B cell (primary cell): ENCODE data around the gene CELF4. TPM values are rescaled to one million over a fixed set of nuclear protein-coding genes. Genes with fewer than 3 reads are reported as not detected.
A peak's percentile ranks its signal among the peaks of the same experiment; 100 is the strongest.

Source experiments
- ATAC-seq: fragments of 200-7000 bp; cut with Tn5 transposase; one replicate; pipeline ENCODE4 v1.10.0; 2021; ENCODE audit warnings: low read depth, mild to moderate bottlenecking, moderate number of reproducible peaks, moderate library complexity
- CTCF ChIA-PET: fragments of 350-600 bp; sonication (Branson Sonifier 250); formaldehyde crosslinking; loops from one replicate; lab custom pipeline; 2021; ENCODE audit warnings: antibody characterized with exemption, inconsistent platforms; lab: Charles Lee
- POLR2A ChIA-PET: fragments of 350-600 bp; sonication (Branson Sonifier 250); formaldehyde crosslinking; loops from one replicate; lab custom pipeline; 2021; ENCODE audit warnings: antibody characterized with exemption; lab: Charles Lee
- DNase-seq: peaks from one replicate; pipeline ENCODE4 v3.0.0; 2013
- H2AFZ ChIP-seq: 2 replicates; pipeline ENCODE4 v1.6.1; 2012; ENCODE audit warnings: mild to moderate bottlenecking, low read depth, low read length; ENCODE audit not compliant: insufficient read depth, poor library complexity, severe bottlenecking
- H3K27ac ChIP-seq, 2 donors: 1 replicate in 1 of 2; 2 replicates in 1 of 2; pipeline ENCODE4 v1.5.1; 2012 to 2013; ENCODE audit warnings: low read length in 2 of 2, mild to moderate bottlenecking in 2 of 2, moderate library complexity in 1 of 2
- H3K27me3 ChIP-seq, 4 experiments: fragments of 200-600 bp in 1 of 4; sonication (generic) in 1 of 4; replicated peaks in 1 of 4; 1 replicate in 2 of 4; 2 replicates in 2 of 4; pipeline versions ENCODE4 v1.6.1 to v1.7.0; 2013 to 2016; ENCODE audit warnings: low read length in 3 of 4, mild to moderate bottlenecking in 2 of 4, mixed read lengths in 1 of 4, moderate library complexity in 1 of 4; ENCODE audit not compliant: insufficient read depth in 4 of 4, control insufficient read depth in 3 of 4; ENCODE audit errors: control extremely low read depth in 1 of 4
- H3K36me3 ChIP-seq, 2 experiments: replicated peaks in 1 of 2; 1 replicate in 1 of 2; 2 replicates in 1 of 2; pipeline versions ENCODE4 v1.6.1 to v1.7.1; 2013; ENCODE audit warnings: low read length in 1 of 2; ENCODE audit not compliant: insufficient read depth in 2 of 2, control insufficient read depth in 1 of 2; ENCODE audit errors: control extremely low read depth in 1 of 2, extremely low read depth in 1 of 2
- H3K4me1 ChIP-seq, 2 donors: fragments of 200-600 bp in 1 of 2; sonication (generic) in 1 of 2; 1 replicate in 1 of 2; 2 replicates in 1 of 2; pipeline versions ENCODE4 v1.5.1 to v1.6.1; 2013 to 2017; ENCODE audit warnings: low read length in 2 of 2; ENCODE audit not compliant: control insufficient read depth in 2 of 2, insufficient read depth in 2 of 2
- H3K4me2 ChIP-seq: replicated peaks from 2 replicates; pipeline ENCODE3; 2012; ENCODE audit warnings: mild to moderate bottlenecking, low read depth, low read length; ENCODE audit not compliant: poor library complexity, severe bottlenecking
- H3K4me3 ChIP-seq, 5 experiments: fragments of 200-600 bp in 1 of 5; sonication (generic) in 1 of 5; 1 replicate in 3 of 5; 2 replicates in 2 of 5; pipeline versions ENCODE4 v1.5.1 to v1.7.0; 2011 to 2016; ENCODE audit warnings: low read length in 4 of 5, mild to moderate bottlenecking in 4 of 5, low read depth in 2 of 5, control low read depth in 1 of 5, moderate library complexity in 1 of 5; ENCODE audit not compliant: insufficient read depth in 1 of 5; ENCODE audit errors: control extremely low read depth in 1 of 5, extremely low read depth in 1 of 5
- H3K79me2 ChIP-seq: fragments of 200-600 bp; sonication (generic); one replicate; pipeline ENCODE4 v1.6.0; 2016; ENCODE audit warnings: low read length; ENCODE audit not compliant: control insufficient read depth, insufficient read depth
- H3K9ac ChIP-seq: fragments of 200-600 bp; sonication (generic); 2 replicates; pipeline ENCODE4 v1.6.1; 2017; ENCODE audit warnings: mild to moderate bottlenecking, low read length, moderate library complexity
- H3K9me3 ChIP-seq, 3 donors: one replicate each; pipeline versions ENCODE4 v1.6.1 to v1.7.1; 2013; ENCODE audit warnings: low read length in 2 of 3; ENCODE audit not compliant: control insufficient read depth in 2 of 3, insufficient read depth in 1 of 3; ENCODE audit errors: control extremely low read depth in 1 of 3
- H4K20me1 ChIP-seq: 2 replicates; pipeline ENCODE4 v1.6.0; 2012; ENCODE audit warnings: mild to moderate bottlenecking, low read length; ENCODE audit not compliant: insufficient read depth, control insufficient read depth, poor library complexity, severe bottlenecking
- H3K27ac Mint-ChIP-seq: one replicate; pipeline ENCODE4 v1.8.0; 2021; ENCODE audit warnings: mixed read lengths
- H3K27me3 Mint-ChIP-seq: one replicate; pipeline ENCODE4 v1.8.0; 2021; ENCODE audit warnings: mixed read lengths
- H3K4me1 Mint-ChIP-seq: one replicate; pipeline ENCODE4 v1.8.0; 2021; ENCODE audit warnings: mixed read lengths
- H3K4me3 Mint-ChIP-seq: one replicate; pipeline ENCODE4 v1.8.0; 2021; ENCODE audit warnings: mixed read lengths
- H3K9me3 Mint-ChIP-seq: one replicate; pipeline ENCODE4 v1.8.0; 2022; ENCODE audit warnings: mixed read lengths; ENCODE audit not compliant: insufficient read depth
- CTCF ChIP-seq: fragments of 200-600 bp; IDR thresholded peaks from one replicate; pipeline ENCODE4 v1.8.0; 2022; ENCODE audit warnings: antibody characterized with exemption, mild to moderate bottlenecking
- EZH2 ChIP-seq: IDR thresholded peaks from 2 replicates; pipeline ENCODE4 v1.6.1; 2012; ENCODE audit warnings: borderline replicate concordance, low read depth, mild to moderate bottlenecking, moderate library complexity, low read length; ENCODE audit not compliant: insufficient read depth, poor library complexity, severe bottlenecking
- WGBS: methylation state at CpG from one replicate; pipeline ENCODE4 v1.1.5; 2013; ENCODE audit warnings: missing lambda C conversion rate; ENCODE audit not compliant: insufficient coverage; 5-methylcytosine and 5-hydroxymethylcytosine counted together
- intact Hi-C: fragments of 100-400 bp; cut with micrococcal nuclease; formaldehyde crosslinking; loops from one replicate; pipeline ENCODE4 v1.10.0; 2022
- polyA plus RNA-seq: library from polyadenylated mRNA; depleted of rRNA; stranded (reverse); fragments of >200 nt; gene quantifications from 2 replicates; pipeline ENCODE4 v1.2.3, GENCODE V29; 2012
- total RNA-seq, 2 donors: library from RNA; stranded (reverse); fragments of 120-200 nt in 1 of 2; gene quantifications; 1 replicate in 1 of 2; 2 replicates in 1 of 2; pipeline versions ENCODE4 v1.2.3 to v1.2.4, GENCODE V29; 2013 to 2022

The CELF4 gene
- total and polyA plus RNA-seq, 2 donors (not counting 1 experiment from before 2014, with no cell fraction given), result not detected

- no peaks in the 10 kb centered on the region for H3K9me3 Mint-ChIP-seq
- Histone ChIP-seq H3K36me3 (no peaks in the 10 kb centered on the region), H3K4me2 (no peak overlapping the region), H3K27ac (no peak overlapping the region), H3K27me3 (peaks cover 0 to 35% (median 7%) of the 10 kb centered on the region in 4 experiments), H3K79me2 (no peaks in the 10 kb centered on the region), H2AFZ (no peak overlapping the region), H3K9ac (no peak overlapping the region), H4K20me1 (no peaks in the 10 kb centered on the region), H3K9me3 (peaks cover 0 to 16% (median 0%) of the 10 kb centered on the region in 3 donors), H3K4me1 (peaks cover 0 to 4% of the 10 kb centered on the region in 2 donors), H3K4me3 (no peak overlapping the region)
- H3K27me3 Mint-ChIP-seq, result peaks cover 59% of the 10 kb centered on the region
- H3K4me3 Mint-ChIP-seq, result peak overlapping the region; percentile 21
- intact Hi-C loops, result no loop called here
- ATAC-seq, result no peak
- no peak overlapping the region for H3K27ac Mint-ChIP-seq
- no peak for DNase-seq
- POLR2A ChIA-PET, result no interaction called here
- no peak for TF ChIP-seq EZH2
- TF ChIP-seq CTCF, result no peak
- H3K4me1 Mint-ChIP-seq, result peaks cover 10% of the 10 kb centered on the region
- CTCF ChIA-PET, result no interaction called here
- 67% methylated on average over 3 of the region's 3 CpGs for WGBS
These were observed 313.9 kb downstream of the CELF4 start for GRCh38 chr18:37251679-37252078.

- WGBS, result 83% methylated on average over 5 of the region's 6 CpGs
- Mint-ChIP-seq H3K27me3 (peaks cover 59% of the 10 kb centered on the region), H3K4me3 (no peak overlapping the region), H3K9me3 (no peaks in the 10 kb centered on the region), H3K4me1 (peaks cover 10% of the 10 kb centered on the region), H3K27ac (no peak overlapping the region)
- Histone ChIP-seq H3K79me2 (no peaks in the 10 kb centered on the region), H3K4me2 (no peak overlapping the region), H3K36me3 (no peaks in the 10 kb centered on the region), H4K20me1 (no peaks in the 10 kb centered on the region), H3K4me3 (no peak overlapping the region), H3K27ac (no peak overlapping the region), H3K27me3 (peaks cover 0 to 30% (median 7%) of the 10 kb centered on the region in 4 experiments), H3K9ac (no peak overlapping the region), H3K4me1 (peaks cover 0 to 4% of the 10 kb centered on the region in 2 donors), H3K9me3 (peaks cover 0 to 16% (median 0%) of the 10 kb centered on the region in 3 donors), H2AFZ (no peak overlapping the region)
- CTCF ChIA-PET, result no interaction called here
- POLR2A ChIA-PET, result no interaction called here
- no peak for DNase-seq
- TF ChIP-seq CTCF, result no peak
- intact Hi-C loops, result no loop called here
- no peak for ATAC-seq
These were observed 315.5 kb downstream of the CELF4 start for GRCh38 chr18:37249895-37250618.
